ENCODE results near the gene TMED6. TPM values are rescaled to one million over a fixed set of nuclear protein-coding genes. Genes with fewer than 3 reads are reported as not detected.

TMED6 gene
- total and polyA plus RNA-seq, 2 experiments from 2014 or later, result 0.30 TPM; not detected in 1

- 55 to 63% methylated on average over 7 of the region's 7 CpGs for WGBS, 2 experiments (ENCODE audit: low coverage in 1 of 2, low lambda C conversion rate in 2 of 2, missing lambda C conversion rate in 2 of 2)
- H3K4me2 ChIP-seq (ENCODE audit: unreplicated experiment), result no peak overlapping the region
- no peak overlapping the region for H2AFZ ChIP-seq
Observed at GRCh38 chr16:69367980-69368379, 16.4 kb upstream of the TMED6 start.

GRCh38 chr16:69366431-69366830 lies 14.8 kb upstream of the TMED6 start:
- 0 out of 2 replicates have a peak, but pooled peaks cover 13% of the 10 kb centered on the region for H3F3A ChIP-seq (ENCODE audit: insufficient read depth)
- H3K4me3 ChIP-seq, result no peak overlapping the region
- H3K4me1 ChIP-seq (ENCODE audit: insufficient read depth), result no peaks in the 10 kb centered on the region
- in situ Hi-C loops (cut with MboI), result no loop called here
- H3K4me2 ChIP-seq (ENCODE audit: unreplicated experiment), result no peak overlapping the region
- H3K79me2 ChIP-seq (ENCODE audit: insufficient read depth), result peaks cover 13% of the 10 kb centered on the region; the same call in 1 of the 2 replicates
- H2AFZ ChIP-seq, result no peak overlapping the region
- peaks cover 51% of the 10 kb centered on the region for H3K36me3 ChIP-seq (ENCODE audit: low read depth)
- WGBS, 2 experiments (ENCODE audit: low coverage in 1 of 2, low lambda C conversion rate in 2 of 2, missing lambda C conversion rate in 2 of 2), result 96 to 98% methylated on average over 7 of the region's 7 CpGs
- no peaks in the 10 kb centered on the region for H3K9me2 ChIP-seq (ENCODE audit: insufficient read depth)
- no peaks in the 10 kb centered on the region for H3K27me3 ChIP-seq (replicated peaks; ENCODE audit: insufficient read depth)
- no peaks in the 10 kb centered on the region for H4K20me1 ChIP-seq (ENCODE audit: insufficient read depth)
- TF ChIP-seq EZH2phosphoT487 (IDR thresholded peaks at IDR 0.05; ENCODE audit: insufficient read depth, low read depth), result no peak
- no peak for TF ChIP-seq EZH2 (IDR thresholded peaks at IDR 0.05; ENCODE audit: insufficient read depth, poor library complexity, severe bottlenecking)
- peak overlapping the region; percentile 16; the same call in 1 of the 2 replicates for H3K27ac ChIP-seq
- no peak overlapping the region for H3K9ac ChIP-seq
- H3K9me3 ChIP-seq (ENCODE audit: low read depth), result no peaks in the 10 kb centered on the region
- no peak for DNase-seq

More at GRCh38 chr16:69367980-69368379, 16.4 kb upstream of the TMED6 start:
- H3K36me3 ChIP-seq (ENCODE audit: low read depth), result peaks cover 58% of the 10 kb centered on the region
- H3K79me2 ChIP-seq (ENCODE audit: insufficient read depth), result peaks cover 28% of the 10 kb centered on the region
- no peaks in the 10 kb centered on the region for H3K27me3 ChIP-seq (replicated peaks; ENCODE audit: insufficient read depth)
- 0 out of 2 replicates have a peak overlapping the region, but pooled peaks have one; percentile 23 for H3K27ac ChIP-seq
- H3K4me1 ChIP-seq (ENCODE audit: insufficient read depth), result no peaks in the 10 kb centered on the region
- H3K9me2 ChIP-seq (ENCODE audit: insufficient read depth), result no peaks in the 10 kb centered on the region
- peak; percentile 32 for DNase-seq
- H3K9ac ChIP-seq, result no peak overlapping the region
- TF ChIP-seq EZH2 (IDR thresholded peaks at IDR 0.05; ENCODE audit: insufficient read depth, poor library complexity, severe bottlenecking) (no peak), EZH2phosphoT487 (IDR thresholded peaks at IDR 0.05; ENCODE audit: insufficient read depth, low read depth) (no peak)
- no peaks in the 10 kb centered on the region for H4K20me1 ChIP-seq (ENCODE audit: insufficient read depth)
- no peak overlapping the region for H3K4me3 ChIP-seq
- H3K9me3 ChIP-seq (ENCODE audit: low read depth), result no peaks in the 10 kb centered on the region
- 0 out of 2 replicates have a peak, but pooled peaks cover 13% of the 10 kb centered on the region for H3F3A ChIP-seq (ENCODE audit: insufficient read depth)
- in situ Hi-C loops (cut with MboI), result no loop called here

DNA sequence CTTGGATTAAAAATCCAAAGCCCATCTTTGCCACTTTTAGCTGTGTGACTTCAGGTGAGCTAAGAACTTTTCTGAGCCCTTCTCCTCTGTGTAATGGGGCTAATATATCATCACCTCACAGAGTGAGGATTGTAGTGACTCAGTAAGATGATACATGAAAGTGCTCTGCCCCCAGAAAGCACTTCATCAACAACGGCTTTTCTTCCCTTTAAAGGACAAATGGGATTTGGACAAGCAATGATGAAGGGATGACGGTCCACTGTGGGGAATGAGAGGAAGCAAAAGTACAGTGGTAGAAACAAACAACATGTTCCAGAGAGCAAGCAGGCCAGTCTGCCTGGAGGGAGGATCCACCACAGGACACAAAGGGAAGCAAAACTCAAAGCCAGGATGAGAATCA lies 14.3 kb upstream of the TMED6 start:
- WGBS, 2 experiments (ENCODE audit: low coverage in 1 of 2, low lambda C conversion rate in 2 of 2, missing lambda C conversion rate in 2 of 2), result 40 to 52% methylated on average over 2 of the region's 2 CpGs
- Histone ChIP-seq H2AFZ (no peak overlapping the region), H3K9ac (no peak overlapping the region), H3K27ac (peak overlapping the region; percentile 16; the same call in 1 of the 2 replicates), H4K20me1 (ENCODE audit: insufficient read depth) (no peaks in the 10 kb centered on the region), H3K36me3 (ENCODE audit: low read depth) (peaks cover 51% of the 10 kb centered on the region), H3F3A (ENCODE audit: insufficient read depth) (0 out of 2 replicates have a peak, but pooled peaks cover 13% of the 10 kb centered on the region), H3K4me2 (ENCODE audit: unreplicated experiment) (no peak overlapping the region), H3K79me2 (ENCODE audit: insufficient read depth) (peaks cover 13% of the 10 kb centered on the region; the same call in 1 of the 2 replicates), H3K27me3 (replicated peaks; ENCODE audit: insufficient read depth) (no peaks in the 10 kb centered on the region), H3K9me3 (ENCODE audit: low read depth) (no peaks in the 10 kb centered on the region), H3K4me3 (no peak overlapping the region), H3K9me2 (ENCODE audit: insufficient read depth) (no peaks in the 10 kb centered on the region), H3K4me1 (ENCODE audit: insufficient read depth) (no peaks in the 10 kb centered on the region)
- DNase-seq, result peak; percentile 41
- TF ChIP-seq EZH2 (IDR thresholded peaks at IDR 0.05; ENCODE audit: insufficient read depth, poor library complexity, severe bottlenecking) (no peak), EZH2phosphoT487 (IDR thresholded peaks at IDR 0.05; ENCODE audit: insufficient read depth, low read depth) (no peak)
- in situ Hi-C loops (cut with MboI), result no loop called here

DNA sequence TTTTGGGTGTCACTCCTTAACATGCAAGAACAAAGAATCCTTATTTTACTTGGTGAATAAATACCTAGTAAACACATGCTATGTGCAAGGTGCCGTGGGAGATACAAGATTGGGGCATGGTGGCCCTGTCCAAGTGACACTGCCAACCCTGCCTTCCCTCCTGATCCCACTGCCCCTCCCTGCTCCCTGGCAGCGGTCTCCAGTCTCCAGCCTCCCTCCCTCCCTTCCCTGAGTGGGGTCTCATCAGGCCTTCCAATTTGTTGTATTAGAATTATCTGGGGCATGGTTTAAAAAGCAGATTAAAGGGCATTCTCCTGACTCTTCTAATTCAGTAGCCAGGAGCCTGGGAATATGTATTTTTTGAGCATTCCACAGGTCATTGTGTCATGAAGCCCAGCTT lies 12.5 kb upstream of the TMED6 start:
- Histone ChIP-seq H3K27ac (no peak overlapping the region), H3K4me3 (no peak overlapping the region), H3K79me2 (ENCODE audit: insufficient read depth) (peaks cover 13% of the 10 kb centered on the region; the same call in 1 of the 2 replicates), H3K9ac (no peak overlapping the region), H3K9me3 (ENCODE audit: low read depth) (no peaks in the 10 kb centered on the region), H4K20me1 (ENCODE audit: insufficient read depth) (no peaks in the 10 kb centered on the region), H3K4me2 (ENCODE audit: unreplicated experiment) (no peak overlapping the region), H3K36me3 (ENCODE audit: low read depth) (peaks cover 33% of the 10 kb centered on the region; the same call in 1 of the 2 replicates), H2AFZ (no peak overlapping the region), H3F3A (ENCODE audit: insufficient read depth) (0 out of 2 replicates have a peak, but pooled peaks cover 8% of the 10 kb centered on the region), H3K27me3 (replicated peaks; ENCODE audit: insufficient read depth) (no peaks in the 10 kb centered on the region), H3K9me2 (ENCODE audit: insufficient read depth) (no peaks in the 10 kb centered on the region), H3K4me1 (ENCODE audit: insufficient read depth) (no peaks in the 10 kb centered on the region)
- WGBS, 2 experiments (ENCODE audit: low coverage in 1 of 2, low lambda C conversion rate in 2 of 2, missing lambda C conversion rate in 2 of 2), result 100% methylated on average over 2 of the region's 2 CpGs
- in situ Hi-C loops (cut with MboI), result no loop called here
- no peak for DNase-seq
- TF ChIP-seq EZH2phosphoT487 (IDR thresholded peaks at IDR 0.05; ENCODE audit: insufficient read depth, low read depth), result no peak
- no peak for TF ChIP-seq EZH2 (IDR thresholded peaks at IDR 0.05; ENCODE audit: insufficient read depth, poor library complexity, severe bottlenecking)
